ENCODE results near the gene IQCH.

- TF ChIP-seq POLR2A (IDR thresholded peaks at IDR 0.05) (no peak), CTCF (IDR thresholded peaks at IDR 0.05) (no peak)
These were observed 249.5 kb downstream of the IQCH start for GRCh38 chr15:67504056-67504455.

Measured in body of pancreas (tissue), 4 donors.